ENCODE data around the gene MSS51.
A peak's percentile ranks its signal among the peaks of the same experiment; 100 is the strongest.

MSS51 gene

DNA sequence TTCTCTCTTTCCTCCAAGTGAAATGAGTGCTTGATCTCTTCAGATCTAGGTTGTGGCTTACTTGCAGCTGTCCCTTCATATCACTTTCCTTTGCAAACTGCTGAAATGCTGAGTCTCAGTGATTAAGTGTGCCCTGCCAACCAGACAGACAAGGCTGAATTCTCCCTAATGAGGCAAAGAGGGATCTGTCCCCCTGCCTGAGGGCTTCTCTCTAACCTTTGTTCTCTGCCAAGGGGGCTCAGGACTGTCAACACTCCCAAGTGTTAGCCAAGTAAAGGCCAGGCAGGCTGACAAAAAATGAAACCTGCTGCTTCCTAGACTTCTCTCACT lies at the start of gene MSS51:
Gene MSS51, minus strand, starts transcription at position 24 of the 330 bp plus-strand sequence. CDS start 5,277 bp downstream, outside the sequence.
- DNase-seq, result no peak

DNA sequence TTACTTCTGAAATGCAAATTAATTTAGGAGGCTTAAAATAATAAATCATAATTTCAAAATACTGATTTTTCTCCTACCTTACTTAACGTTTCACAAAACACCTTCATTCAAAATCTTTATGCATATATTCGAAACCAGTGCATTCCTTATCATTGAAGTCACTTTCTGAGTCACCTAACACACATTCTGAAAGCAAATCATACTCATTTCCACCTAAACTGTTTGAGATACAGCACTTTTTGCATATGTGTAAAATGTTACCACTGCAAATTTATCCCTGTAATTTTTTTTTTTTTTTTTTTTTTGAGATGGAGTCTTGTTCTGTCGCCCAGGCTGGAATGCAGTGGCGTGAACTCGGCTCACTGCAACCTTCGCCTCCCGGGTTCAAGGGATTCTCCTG lies 46.8 kb upstream of the MSS51 start:
- DNase-seq, result no peak

DNA sequence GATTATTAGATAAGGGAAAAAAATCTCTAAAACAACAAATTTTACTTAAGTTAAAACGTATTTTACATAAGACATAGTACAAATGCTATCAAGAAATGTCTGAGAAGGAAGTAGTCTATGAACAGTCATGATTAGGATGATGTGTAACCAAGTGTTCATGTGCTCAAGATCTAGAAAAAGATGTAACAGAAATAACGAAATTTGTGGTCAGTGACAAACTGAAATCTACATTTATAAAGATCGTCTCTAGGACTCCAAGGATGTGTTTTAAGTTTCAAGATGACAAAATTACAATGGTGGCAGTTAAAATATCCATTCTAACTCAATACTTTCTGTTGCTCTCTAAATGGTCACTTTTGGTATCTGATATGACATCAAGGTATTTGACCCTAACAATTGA lies 45.3 kb upstream of the MSS51 start:
- no peak for DNase-seq

DNA sequence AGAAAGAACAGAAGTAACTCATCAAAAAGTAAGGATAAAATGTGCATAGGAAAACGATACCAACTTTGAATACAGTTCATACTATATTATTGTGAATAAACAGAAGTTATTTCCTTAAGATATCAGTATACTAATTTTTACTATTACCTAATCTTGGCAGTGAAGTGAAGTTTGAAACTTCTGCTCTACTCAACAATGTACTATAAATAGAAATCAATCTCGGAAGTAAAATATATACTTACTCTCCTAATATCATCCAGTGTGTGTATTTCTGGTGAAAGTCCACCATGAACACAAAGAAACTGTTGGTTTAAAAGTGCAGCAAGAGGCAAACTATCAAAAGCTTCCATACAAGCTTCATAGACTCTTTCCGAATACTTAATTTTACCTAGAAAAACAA lies 37.9 kb upstream of the MSS51 start:
- DNase-seq, result no peak

DNA sequence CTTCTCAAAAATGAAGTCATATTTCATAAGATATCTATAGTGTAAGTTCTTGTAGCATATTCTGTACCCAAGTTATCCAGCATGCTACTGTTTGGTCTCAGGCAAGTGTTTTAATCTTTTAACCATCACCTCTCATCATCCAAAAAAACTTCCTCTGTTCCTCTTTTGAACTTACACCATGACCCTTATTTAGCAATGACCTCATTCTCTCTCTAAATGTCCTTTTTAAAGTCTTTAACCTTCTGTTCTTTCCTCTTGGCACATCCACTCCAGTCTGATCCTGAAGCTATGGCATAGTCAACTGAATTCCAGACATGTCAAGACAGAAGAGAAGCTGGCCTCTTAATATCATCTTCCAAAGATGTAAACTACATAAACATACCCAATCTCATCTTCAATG lies 36.2 kb upstream of the MSS51 start:
- DNase-seq, result no peak

DNA sequence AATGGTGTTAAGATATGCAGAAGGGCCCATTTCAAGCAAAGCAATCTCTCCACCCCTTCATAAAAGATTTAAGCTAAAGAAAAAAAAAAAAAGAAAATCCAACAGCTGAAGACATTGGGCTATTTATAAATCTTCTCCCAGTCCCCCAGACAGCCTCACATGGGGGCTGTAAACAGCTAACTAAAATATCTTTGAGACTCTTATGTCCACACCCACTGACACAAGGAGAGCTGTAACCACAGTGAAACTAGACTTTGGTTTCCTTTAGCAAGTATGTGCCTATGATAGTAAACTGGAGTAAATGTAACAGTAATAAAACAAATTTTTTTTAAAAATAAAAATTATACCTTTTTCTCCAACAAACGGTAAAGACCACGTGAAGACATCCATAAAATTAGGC lies 33.8 kb upstream of the MSS51 start:
- DNase-seq, result peak in 1 of 56 donors; percentile 6

DNA sequence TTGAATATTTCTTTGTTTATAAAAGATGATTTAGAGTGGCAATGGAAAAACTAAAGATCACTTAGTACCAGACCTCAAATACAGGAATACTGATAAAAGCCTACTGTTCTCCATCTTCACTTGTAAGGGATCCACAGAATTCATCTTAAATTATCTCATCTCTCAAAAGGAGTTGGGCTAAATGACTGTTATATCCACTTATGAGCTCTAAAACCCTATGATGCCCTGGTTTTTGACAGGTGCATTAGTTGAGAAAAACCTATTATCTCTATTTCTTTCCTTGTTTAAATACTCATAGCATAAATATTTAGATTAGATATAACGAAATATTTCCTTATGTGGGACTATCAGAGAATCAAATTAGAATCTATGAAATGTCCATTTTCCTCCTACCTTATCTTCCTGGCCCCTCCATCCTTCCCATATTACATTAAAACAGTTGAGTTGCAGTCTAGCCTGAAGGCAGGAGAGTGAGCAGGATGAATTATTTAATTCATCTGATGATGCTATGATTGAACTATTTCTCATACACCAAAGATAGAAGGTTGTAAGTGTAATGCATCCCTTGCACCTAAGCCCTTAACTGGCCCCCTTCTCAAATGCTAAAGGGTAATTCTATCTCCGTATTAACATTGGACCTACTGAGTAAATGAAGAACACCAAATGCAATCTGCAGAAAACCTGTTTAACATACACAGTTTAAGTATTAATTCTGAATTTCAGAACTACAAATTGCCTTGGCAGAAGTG lies 32.8 kb upstream of the MSS51 start:
- DNase-seq, result no peak

DNA sequence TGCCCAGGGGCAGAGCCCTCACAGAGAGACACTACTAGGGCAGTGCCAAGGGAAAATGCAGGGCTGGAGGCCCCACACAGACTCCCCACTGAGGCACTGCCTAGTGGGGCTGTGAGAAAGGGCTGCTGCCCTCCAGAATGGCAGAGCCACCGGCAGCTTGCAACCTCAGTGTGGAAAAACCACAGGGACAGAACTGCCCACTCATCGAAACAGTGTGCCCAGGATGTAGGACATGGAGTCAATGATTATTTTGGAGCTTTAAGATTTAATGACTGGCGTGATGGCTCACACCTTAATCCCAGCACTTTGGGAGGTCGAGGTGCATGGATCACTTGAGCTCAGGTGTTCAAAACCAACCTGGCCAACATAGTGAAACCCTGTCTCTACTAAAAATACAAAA lies 27.5 kb upstream of the MSS51 start:
- no peak for DNase-seq

DNA sequence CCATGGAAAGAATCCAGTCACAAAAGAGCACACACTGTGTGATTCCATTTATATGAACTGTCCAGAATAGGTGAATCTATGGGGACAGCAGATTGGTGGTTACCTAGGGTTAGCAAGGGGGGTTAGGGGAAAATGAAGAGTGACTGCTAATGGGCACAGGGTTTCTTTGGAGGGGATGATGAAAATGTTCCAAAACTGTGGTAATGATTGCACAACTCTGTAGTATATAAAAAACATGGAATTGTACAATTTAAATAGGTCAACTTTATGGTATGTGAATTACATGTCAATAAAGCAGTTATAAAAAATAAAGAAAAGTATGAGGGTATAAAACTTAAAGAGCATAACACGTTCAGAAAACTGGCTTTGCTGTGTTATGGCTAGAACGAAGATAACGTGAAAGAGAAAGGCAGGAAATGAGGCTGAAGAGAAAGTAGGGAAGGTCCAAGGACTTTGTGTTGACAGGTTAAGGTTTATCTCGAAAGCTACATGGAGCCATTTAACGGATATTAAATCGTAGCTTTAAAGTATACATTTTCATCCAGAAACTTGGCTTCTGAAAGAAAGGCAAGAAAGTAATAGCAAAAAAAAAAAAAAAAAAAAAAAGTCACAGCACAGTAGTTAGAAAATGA lies 26.4 kb upstream of the MSS51 start:
- no peak for DNase-seq

DNA sequence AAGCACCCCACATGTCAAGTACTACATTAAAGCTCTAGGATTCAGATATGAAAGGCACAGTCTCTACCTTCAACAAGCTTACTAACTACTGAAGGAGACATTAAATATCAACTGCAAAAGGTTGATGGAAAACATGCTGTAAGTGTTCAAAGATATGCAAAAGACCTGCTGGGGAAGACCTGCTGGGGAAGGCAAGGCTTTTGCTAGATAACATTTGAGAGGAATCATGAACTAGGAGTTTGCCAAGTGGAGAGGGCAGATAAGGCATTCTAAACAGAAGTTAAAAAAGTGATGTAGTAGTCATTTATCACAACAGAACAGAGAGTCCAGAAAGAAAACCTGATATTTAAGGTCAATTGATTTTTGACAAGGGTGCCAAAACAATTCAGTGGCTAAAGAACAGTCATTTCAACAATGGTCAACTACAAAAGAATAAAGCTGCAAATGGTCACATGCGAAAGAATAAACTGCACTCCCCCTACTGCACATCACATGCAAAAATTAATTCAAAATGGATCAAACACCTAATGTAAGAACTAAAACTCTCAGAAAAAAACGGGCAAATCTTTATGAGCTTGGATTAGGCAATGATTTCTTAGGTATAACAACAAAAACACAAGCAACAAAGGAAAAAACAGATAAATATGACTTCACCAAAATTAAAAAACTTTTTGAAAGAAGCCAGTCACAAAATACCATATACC lies 23.0 kb upstream of the MSS51 start:
- DNase-seq, result no peak

DNA sequence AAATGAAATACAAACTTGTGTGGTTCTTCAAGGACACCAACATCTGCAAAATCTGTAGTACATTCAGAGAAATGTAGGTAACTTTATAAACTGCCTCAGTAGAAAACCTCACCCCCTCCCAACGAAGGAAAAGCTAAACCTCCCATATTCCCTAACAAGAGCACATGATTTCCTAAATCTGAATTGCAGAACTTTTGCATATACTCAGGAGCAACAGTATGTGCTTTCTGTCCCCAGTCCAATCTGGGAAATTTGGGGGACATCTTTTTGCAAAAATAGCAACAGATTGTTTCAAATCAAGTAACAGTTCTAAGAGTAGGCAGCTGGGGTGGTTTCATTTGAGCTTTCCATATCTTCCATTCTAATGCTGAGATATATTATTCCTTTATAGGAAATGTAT lies 15.8 kb upstream of the MSS51 start:
- no peak for DNase-seq

DNA sequence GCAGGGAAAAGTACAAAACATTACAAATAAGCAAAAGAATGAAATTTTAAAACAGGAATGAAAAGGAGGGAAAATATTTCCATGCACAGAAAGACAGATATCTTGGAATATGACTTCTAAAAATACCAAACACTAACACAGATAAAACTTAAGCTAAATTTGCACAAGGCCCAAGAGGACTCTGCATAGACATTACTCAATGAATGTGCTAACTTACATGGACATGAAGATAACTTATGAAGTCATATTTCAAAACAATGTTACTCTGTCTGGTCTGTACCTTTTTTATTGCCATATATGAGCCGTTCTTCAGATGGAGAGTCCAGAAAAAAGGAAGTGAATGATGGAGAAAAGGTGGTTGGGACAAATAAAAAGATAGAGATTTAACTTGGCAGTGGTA lies 15.0 kb upstream of the MSS51 start:
- DNase-seq, result no peak

DNA sequence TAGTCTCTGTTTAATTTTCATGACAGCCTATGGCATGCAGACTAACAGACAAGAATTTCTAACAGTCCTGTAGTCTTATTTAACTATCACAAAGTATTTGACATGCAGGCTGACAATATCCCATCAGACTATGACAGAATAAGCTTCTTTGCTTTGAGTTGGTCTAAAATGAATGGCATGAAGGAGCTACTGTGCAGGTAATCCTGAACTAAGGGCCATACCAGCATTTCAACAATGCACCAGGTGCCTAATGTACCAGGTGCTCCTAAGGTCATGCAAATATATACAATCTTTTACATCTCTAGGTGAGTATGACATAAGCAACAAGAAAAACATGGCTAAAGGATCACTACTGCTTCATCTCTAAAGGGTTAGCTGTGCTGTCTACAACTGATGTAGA lies 13.6 kb upstream of the MSS51 start:
- DNase-seq, result no peak

DNA sequence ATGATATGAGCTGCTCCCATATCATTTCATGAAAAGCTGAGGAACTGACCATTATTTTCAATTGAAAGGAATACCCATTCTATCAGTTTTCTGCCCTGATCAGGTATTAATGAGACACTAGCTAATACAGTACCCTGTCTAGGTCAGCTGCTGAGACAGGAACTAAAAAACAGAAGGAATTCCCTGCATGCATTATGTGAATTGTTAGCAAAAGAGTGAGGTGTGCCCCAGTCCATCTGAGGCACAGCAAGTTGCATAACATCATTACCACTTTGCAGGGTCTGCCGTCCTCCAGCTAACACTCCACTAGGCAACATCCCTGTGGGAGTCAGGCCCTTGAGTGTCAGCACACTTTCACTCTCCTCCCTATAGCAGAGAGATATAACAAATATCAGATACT lies 11.1 kb upstream of the MSS51 start:
- DNase-seq, result no peak

DNA sequence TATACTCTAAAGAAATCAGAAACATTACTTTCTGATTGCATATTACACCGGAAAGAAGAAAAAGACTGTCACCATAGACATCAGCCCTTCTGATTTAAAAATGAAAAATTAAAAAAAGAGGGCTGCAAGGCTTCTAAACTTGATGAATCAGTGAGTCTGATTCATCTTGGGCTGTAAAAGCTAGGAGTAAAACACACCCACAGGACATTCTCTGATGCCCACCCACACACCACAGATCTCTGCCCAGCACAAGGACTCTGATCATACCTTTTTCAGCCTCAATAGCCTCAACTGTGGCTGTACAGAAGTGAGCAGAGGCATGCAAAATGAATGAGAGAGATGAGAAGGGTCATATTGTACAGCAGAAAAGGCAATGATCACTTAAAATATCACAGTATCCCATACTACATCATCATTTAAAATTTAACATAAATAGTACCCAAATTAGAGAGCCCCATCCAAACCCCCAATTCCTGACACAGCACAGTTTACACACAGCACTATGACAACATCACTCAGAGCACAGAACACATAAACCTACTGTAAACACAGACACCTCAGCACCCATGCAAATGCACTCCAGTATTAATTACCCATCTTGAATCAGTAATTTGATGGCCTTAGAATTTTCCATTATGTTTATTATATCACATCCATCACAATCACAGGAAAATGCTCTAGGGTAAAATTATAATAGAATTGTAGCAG lies 6.4 kb upstream of the MSS51 start:
- peak in 1 of 56 donors; percentile 14 for DNase-seq

DNA sequence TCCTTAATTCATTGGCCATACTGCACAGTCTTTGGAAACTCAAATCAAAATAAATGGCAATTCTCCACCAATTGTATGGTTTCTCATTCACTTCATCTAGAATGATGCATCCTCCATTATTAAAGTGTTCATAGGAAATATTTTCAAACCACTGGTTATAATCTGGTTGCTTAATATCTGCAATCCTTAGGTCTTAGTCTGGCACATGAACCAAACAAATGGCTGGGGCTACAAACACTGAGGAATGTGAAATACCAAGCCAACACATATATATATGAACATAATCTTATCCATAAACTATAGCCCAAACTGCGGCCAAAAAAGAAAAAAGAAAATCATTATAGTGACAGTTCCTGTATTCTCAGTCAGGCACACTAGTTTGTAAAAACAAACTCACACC lies 5.7 kb upstream of the MSS51 start:
- no peak for DNase-seq

DNA sequence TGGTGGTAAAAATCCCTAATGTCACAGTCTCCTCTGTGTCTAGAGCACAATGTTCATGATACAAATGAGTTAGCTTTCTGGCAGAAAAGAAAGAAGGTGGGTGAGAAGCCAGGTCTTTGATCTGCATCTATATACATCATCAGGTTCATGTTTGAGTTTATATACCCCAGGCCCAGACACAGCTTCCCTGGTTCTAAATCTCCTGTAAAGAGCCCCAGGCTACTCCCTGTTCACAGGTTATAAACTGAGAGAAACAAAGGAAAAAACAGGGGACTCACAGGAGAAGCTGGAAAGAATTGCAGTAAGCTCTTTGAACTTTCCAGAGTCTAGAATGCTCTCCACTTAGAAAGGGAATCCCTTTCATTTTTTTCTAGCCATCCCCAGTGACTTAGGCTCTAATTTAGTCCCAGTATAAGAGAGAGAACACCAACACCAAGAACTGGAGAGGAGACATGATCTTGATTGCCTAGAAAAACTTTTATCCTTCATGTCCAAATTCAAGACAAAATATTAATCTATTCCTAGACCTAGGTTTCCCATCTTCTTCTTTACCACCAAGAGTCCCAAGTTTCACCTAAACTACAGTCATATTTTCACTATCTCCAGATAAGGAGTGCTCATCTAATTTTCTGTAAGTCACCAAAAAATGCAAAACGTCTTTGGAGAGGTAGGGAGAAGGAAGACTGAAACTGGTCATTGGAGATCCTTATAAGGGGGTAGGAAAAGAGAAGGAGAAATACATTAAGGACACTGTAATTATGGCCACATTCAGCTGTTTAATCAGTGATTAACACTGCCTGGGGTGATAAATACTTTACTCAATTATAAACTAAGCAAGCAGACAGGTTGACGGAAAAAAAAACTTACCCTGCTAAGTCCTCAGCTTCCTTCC lies 469 bp downstream of the MSS51 start:
- no peak for DNase-seq

DNA sequence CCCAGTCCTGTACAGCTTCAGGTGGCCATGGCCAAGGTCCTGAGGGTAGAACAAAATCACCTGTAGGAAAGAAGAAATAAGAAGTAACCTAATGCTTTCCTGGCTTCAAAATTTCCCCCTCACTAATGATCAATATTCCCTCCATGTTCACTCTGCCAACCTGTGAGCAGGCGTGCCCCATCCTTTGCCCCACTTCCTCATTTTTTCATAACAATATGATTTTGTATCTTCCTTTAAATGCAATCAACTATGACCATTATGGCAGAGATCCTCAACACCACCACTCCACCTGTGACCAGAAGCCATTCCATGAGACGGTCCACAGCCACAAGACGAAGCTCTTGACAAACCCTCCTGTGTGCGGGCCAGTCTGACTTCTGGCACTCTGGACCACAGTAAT lies 7.0 kb downstream of the MSS51 start:
- DNase-seq, result no peak

DNA sequence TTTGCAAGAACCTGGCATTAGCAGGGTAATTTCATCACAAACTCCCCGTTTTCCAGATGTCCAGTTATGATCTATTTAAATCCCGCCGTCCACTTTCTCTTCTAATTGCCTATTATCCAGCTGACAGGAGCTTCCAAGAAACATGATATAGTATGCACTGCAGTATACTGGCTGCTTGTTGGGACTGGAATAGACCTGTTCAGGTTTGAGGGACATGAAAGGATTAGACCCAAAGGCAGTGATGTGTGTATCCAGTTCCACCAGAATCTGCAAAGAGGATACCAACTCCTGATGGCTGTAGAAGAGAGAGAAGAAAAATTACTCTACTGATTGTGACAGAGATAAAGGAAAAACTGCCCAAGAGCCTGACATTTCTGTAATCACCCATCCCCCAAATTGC lies 8.9 kb downstream of the MSS51 start:
- no peak for DNase-seq

DNA sequence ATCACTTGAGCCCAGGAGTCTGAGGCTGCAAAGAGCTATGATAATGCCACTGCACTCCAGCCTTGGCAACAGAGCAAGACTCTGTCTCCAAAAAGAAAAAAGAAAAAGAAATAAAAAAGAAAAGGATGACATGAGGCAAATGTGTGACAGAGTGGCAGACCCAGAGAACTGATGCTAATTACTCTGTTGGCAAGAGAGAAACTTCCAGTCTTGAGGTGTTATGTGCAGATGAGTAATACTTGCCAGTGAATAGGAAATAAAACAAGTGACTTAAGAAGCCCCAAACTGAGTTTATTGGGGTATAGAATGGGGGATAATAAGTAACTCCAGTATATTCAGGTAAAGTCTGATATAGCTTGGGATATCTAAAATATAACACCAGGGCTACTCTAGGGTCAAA lies 10.1 kb downstream of the MSS51 start:
- DNase-seq, result no peak

DNA sequence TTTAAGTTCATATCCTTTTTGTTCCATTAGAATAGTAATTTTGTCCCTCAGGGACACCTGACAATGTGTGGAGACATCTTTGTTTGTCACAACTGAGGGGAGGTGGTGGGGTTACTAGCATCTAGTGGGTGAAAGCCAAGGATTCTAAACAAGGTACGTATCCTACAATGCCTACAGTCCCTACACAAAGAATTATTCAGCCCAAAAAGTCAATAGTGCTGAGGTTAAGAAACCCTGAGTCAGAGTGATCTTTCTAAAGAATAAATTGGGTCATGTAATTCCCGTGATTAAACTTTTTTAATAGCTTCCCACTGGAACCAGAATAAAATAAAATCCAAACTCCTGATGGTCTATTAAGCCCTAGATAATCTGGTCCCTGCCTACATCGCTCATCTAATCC lies 16.8 kb downstream of the MSS51 start:
- no peak for DNase-seq

All from amygdala (tissue), 56 donors.